Spleen (tissue), 7 donors: ENCODE results near the gene ST3GAL2.

Experiments used
- CTCF ChIP-seq, 11 experiments: fragments of 200-600 bp in 7 of 11; fragments of 450-650 bp in 4 of 11; sonication (generic) in 4 of 11; IDR thresholded peaks in 8 of 11; conservative IDR thresholded peaks in 3 of 11; 1 replicate in 7 of 11; 2 replicates in 4 of 11; pipeline versions ENCODE4 v1.4.0 to v1.8.0; 2016 to 2021; ENCODE audit warnings: antibody characterized with exemption in 11 of 11, inconsistent platforms in 4 of 11, mild to moderate bottlenecking in 1 of 11
- POLR2AphosphoS5 ChIP-seq, 3 donors: sonication (generic); formaldehyde crosslinking; IDR thresholded peaks; one replicate each; pipeline ENCODE4 v1.5.1; 2017; ENCODE audit warnings: antibody characterized with exemption in 3 of 3
- donor health status: DM: no; HTN: no; CAD: no; lungs with moderate emphysema.
- donor health status: DM: no; HTN: no; CAD: no.
- donor health status: DM: no; HTN: no; CAD: no.

- no peak for TF ChIP-seq CTCF (IDR thresholded peaks at IDR 0.05 in 8 of 11, conservative IDR thresholded peaks at IDR 0.05 in 3 of 11)
- no peak for TF ChIP-seq POLR2AphosphoS5 (IDR thresholded peaks at IDR 0.05)
Observed at GRCh38 chr16:70455910-70456309, 17.0 kb upstream of the ST3GAL2 start.
